Chondrocyte (in vitro differentiated cells): Measurements from ENCODE around the gene CALM3. TPM values are rescaled to one million over a fixed set of nuclear protein-coding genes. Genes with fewer than 3 reads are reported as not detected.

Source experiments
- DNase-seq: peaks from one replicate; pipeline ENCODE4 v3.0.0; 2021; ENCODE audit warnings: mixed read lengths, low spot score
- H3K27ac Mint-ChIP-seq: one replicate; pipeline ENCODE4 v1.8.0; 2021; ENCODE audit warnings: mild to moderate bottlenecking, moderate library complexity, mixed read lengths; ENCODE audit not compliant: unreplicated experiment
- H3K27me3 Mint-ChIP-seq: 2 replicates; pipeline ENCODE4 v1.8.0; 2021; ENCODE audit warnings: low read depth, mixed read lengths
- H3K36me3 Mint-ChIP-seq: 2 replicates; pipeline ENCODE4 v1.8.0; 2021; ENCODE audit warnings: low read depth, mixed read lengths
- H3K4me1 Mint-ChIP-seq: 2 replicates; pipeline ENCODE4 v1.8.0; 2021; ENCODE audit warnings: low read depth, mild to moderate bottlenecking, mixed read lengths
- H3K4me3 Mint-ChIP-seq: one replicate; pipeline ENCODE4 v1.8.0; 2021; ENCODE audit warnings: mild to moderate bottlenecking, moderate library complexity, mixed read lengths; ENCODE audit not compliant: unreplicated experiment
- H3K9me3 Mint-ChIP-seq: 2 replicates; pipeline ENCODE4 v1.8.0; 2021; ENCODE audit warnings: low read depth, mixed read lengths
- total RNA-seq: library from RNA; stranded (reverse); gene quantifications from 3 replicates; pipeline ENCODE4 v1.2.1, GENCODE V29; 2021
- TF ChIP-seq, protein P1 (sequence below): fragments of 200-600 bp; sonication (generic); IDR thresholded peaks from 2 replicates; pipeline ENCODE4 v1.5.0; 2021; ENCODE audit warnings: antibody characterized with exemption, mild to moderate bottlenecking, moderate library complexity

CALM3 gene
- total RNA-seq, 1 donor from 2014 or later, result 144 TPM

DNA sequence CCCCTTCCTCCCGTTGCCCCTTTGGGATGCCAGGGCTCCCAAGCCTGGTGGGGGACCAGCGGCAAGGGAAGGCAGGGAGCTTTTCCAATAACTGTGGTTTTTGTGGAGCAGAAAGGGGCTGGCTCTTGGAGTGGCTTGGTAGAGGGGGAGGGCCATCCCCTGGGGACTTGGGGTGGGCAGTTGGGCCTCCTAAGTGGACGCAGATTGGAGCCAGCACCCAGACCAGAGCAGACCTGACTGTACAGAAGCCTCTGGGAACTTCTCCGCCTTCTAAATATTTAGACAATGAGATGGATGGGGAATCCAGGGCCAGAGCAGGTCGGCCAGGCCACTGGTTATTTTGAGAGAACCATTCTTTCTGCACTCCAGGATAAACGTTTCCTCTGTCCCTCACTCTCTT lies 19.6 kb downstream of the CALM3 start:
- no peaks in the 10 kb centered on the region for H3K36me3 Mint-ChIP-seq
- H3K4me3 Mint-ChIP-seq, result peak overlapping the region; percentile 35
- peaks cover 53% of the 10 kb centered on the region for H3K4me1 Mint-ChIP-seq
- TF ChIP-seq, protein P1, sequence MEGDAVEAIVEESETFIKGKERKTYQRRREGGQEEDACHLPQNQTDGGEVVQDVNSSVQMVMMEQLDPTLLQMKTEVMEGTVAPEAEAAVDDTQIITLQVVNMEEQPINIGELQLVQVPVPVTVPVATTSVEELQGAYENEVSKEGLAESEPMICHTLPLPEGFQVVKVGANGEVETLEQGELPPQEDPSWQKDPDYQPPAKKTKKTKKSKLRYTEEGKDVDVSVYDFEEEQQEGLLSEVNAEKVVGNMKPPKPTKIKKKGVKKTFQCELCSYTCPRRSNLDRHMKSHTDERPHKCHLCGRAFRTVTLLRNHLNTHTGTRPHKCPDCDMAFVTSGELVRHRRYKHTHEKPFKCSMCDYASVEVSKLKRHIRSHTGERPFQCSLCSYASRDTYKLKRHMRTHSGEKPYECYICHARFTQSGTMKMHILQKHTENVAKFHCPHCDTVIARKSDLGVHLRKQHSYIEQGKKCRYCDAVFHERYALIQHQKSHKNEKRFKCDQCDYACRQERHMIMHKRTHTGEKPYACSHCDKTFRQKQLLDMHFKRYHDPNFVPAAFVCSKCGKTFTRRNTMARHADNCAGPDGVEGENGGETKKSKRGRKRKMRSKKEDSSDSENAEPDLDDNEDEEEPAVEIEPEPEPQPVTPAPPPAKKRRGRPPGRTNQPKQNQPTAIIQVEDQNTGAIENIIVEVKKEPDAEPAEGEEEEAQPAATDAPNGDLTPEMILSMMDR, result no peak
- no peaks in the 10 kb centered on the region for H3K9me3 Mint-ChIP-seq
- H3K27me3 Mint-ChIP-seq, result no peaks in the 10 kb centered on the region
- DNase-seq, result no peak
- peak overlapping the region; percentile 57 for H3K27ac Mint-ChIP-seq

DNA sequence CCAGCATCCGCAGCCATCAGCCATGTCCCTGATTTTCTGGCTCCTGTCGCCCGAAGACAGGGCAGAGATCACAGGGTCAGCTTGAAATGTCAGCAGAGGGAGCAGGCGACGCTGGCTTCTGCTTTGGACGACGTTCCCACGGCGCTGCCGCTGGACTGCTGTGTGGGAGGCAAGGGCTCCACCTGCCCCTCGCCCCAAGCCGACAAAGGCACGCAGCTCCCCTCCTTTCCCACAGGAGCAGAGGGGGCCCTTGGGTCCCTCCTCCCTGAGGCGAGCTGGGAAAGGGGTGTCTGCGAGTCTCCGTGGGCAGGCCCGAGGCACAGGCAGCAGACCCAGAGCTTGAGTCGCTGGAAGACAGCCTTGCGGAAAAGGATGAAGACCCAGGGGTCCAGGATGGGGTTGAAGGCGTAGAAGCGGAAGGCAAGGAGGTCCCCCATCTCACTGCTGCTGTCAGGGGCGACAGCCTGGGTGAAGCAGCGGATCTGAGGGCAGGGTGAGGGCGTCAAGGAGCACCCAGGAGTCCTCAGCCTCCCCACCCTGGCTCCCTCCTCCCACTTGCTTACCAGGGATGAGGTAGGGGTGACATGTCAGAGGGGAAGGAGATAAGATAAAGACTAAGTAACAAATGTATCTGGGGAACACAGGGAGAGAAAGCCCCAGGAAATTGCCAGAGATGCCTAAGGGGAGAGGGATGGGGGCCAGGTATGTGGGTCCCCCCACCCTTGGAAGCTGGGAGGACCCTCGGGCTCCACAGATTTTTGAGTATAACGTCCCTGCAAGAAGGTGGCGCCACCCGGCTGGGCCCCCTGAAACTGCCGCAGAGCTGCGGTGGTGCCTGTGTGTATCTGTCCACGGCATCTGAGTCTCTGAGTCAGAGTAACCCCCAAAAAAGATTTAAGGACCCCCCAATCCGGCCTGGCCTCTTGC lies 20.3 kb downstream of the CALM3 start:
- TF ChIP-seq, protein P1, result peak; percentile 27

DNA sequence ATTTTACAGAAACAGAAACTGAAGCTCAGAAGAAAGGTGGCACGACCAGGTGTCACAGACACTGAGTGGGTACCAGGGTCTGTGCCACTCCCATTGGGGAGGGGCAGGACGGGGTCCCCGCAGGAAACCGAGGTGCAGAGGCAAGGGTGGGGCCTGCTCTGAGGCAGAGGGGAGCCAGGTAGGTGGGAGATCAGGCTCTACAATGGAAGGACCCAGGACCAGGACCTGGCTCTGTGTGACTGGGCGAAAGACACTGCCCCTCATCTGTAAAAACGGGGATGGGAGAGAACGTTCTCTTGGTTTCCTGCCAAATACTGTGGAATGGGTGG lies 21.0 kb downstream of the CALM3 start:
- Mint-ChIP-seq H3K9me3 (no peaks in the 10 kb centered on the region), H3K36me3 (no peaks in the 10 kb centered on the region), H3K4me1 (peaks cover 50% of the 10 kb centered on the region), H3K27ac (no peak overlapping the region), H3K27me3 (no peaks in the 10 kb centered on the region), H3K4me3 (no peak overlapping the region)
- DNase-seq, result no peak
- TF ChIP-seq, protein P1, result no peak

More for the DNA sequence above, 20.3 kb downstream of the CALM3 start:
- Mint-ChIP-seq H3K27me3 (no peaks in the 10 kb centered on the region), H3K27ac (peak overlapping the region; percentile 57), H3K4me3 (peak overlapping the region; percentile 35), H3K4me1 (peaks cover 56% of the 10 kb centered on the region), H3K9me3 (no peaks in the 10 kb centered on the region), H3K36me3 (no peaks in the 10 kb centered on the region)
- DNase-seq, result no peak

DNA sequence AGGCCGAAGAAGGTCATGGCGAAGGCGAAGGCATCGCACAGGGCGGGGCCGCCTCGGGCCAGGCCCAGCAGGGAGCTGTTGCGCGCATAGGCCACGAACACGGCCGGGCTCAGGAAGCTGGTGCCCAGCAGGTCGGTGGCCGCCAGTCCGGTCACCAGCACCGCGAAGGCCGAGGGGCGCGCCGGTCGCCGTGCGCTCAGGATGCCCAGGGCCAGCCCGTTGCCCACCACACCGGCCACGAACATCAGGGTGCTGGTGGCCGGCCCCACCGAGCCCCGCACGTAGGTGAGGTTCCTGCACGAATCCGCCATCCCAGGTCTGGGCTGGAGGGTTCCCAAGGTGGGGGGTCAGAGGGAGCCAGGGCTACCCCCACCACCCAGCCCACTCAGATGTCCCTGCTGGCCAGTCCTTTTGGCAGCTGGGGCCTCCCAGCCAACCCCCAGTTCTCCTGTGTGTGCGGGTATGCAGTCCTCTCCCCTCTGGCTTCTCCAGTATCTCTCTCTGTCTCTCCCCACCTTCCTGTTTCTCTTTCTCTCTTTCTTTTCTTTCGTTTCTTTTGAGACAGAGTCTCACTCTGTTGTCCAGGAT lies 22.9 kb downstream of the CALM3 start:
- no peaks in the 10 kb centered on the region for H3K9me3 Mint-ChIP-seq
- H3K36me3 Mint-ChIP-seq, result no peaks in the 10 kb centered on the region
- TF ChIP-seq, protein P1, result no peak
- peaks cover 49% of the 10 kb centered on the region for H3K4me1 Mint-ChIP-seq
- peak overlapping the region; percentile 65 for H3K4me3 Mint-ChIP-seq
- DNase-seq, result no peak
- peak overlapping the region; percentile 65 for H3K27ac Mint-ChIP-seq
- no peaks in the 10 kb centered on the region for H3K27me3 Mint-ChIP-seq

DNA sequence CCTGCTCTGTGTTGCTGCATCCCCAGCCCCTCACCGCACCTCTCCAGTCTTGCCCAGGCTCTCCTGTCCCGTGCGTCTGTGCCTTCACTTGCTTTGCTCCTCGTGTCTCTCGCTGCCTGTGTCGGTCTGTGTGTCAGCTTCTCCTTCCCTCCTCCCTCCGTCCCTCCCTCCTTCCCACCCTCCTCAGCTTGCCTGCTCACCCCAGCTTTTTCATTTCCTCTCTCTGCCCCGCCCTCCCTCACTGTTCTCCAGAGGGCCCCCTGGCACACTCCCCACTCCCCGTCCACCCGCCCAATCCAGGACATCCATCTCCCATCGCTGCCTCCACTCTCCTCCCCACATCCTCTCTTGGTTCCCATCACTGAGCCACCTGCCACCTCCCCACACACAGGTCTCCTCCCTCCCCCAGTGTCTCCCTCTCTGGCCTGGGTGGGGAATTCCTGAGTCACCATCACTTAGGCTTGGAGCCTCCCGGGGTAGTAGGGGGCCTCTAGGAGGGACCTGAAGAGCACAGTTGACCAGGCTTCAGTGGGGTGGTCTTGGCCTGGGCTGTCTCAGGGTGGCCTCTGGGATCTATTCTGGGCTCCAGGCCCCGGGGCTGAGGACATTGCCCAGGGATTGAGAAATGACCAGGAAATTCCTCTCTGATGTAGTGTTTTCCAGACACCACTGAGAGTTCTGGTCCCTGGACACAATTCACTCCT lies 24.0 kb downstream of the CALM3 start, which contains the start of gene PTGIR:
TSS of gene PTGIR (minus strand) at position 132 of the 704 bp plus-strand sequence. CDS start 864 bp downstream, outside the sequence.
- Mint-ChIP-seq H3K36me3 (no peaks in the 10 kb centered on the region), H3K27me3 (no peaks in the 10 kb centered on the region), H3K4me3 (peak within 1 kb of the TSS; percentile 65), H3K9me3 (no peaks in the 10 kb centered on the region), H3K4me1 (peaks cover 43% of the 10 kb centered on the region), H3K27ac (peak within 1 kb of the TSS; percentile 96)
- DNase-seq, result no peak
- TF ChIP-seq, protein P1, result peak; percentile 25
